ENCODE measurements around the gene LTK. TPM values are rescaled to one million over a fixed set of nuclear protein-coding genes. Genes with fewer than 3 reads are reported as not detected.
"Not testable (repeated sequence)": the region's sequence is repeated elsewhere in the genome, so short reads cannot be mapped to it uniquely, and the experiment has no call there.

LTK gene
- total and polyA plus RNA-seq, 8 donors, result 1.6 to 4.0 (median 2.5) TPM

- Histone ChIP-seq H3K27ac (no peak overlapping the region), H3K4me3 (no peak overlapping the region), H3K36me3 (peaks cover 4 to 97% of the 10 kb centered on the region in 2 donors), H3K9me3 (no peaks in the 10 kb centered on the region), H3K27me3 (no peaks in the 10 kb centered on the region), H3K4me1 (peaks cover 0 to 6% of the 10 kb centered on the region in 2 donors)
- ATAC-seq, result no peak
- TF ChIP-seq, protein P1, sequence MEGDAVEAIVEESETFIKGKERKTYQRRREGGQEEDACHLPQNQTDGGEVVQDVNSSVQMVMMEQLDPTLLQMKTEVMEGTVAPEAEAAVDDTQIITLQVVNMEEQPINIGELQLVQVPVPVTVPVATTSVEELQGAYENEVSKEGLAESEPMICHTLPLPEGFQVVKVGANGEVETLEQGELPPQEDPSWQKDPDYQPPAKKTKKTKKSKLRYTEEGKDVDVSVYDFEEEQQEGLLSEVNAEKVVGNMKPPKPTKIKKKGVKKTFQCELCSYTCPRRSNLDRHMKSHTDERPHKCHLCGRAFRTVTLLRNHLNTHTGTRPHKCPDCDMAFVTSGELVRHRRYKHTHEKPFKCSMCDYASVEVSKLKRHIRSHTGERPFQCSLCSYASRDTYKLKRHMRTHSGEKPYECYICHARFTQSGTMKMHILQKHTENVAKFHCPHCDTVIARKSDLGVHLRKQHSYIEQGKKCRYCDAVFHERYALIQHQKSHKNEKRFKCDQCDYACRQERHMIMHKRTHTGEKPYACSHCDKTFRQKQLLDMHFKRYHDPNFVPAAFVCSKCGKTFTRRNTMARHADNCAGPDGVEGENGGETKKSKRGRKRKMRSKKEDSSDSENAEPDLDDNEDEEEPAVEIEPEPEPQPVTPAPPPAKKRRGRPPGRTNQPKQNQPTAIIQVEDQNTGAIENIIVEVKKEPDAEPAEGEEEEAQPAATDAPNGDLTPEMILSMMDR (IDR thresholded peaks at IDR 0.05), result no peak
- intact Hi-C loops (cut with DNase I), result no loop called here
- DNase-seq, result no peak
Measured at GRCh38 chr15:41473418-41473817, 40.2 kb downstream of the LTK start.

DNA sequence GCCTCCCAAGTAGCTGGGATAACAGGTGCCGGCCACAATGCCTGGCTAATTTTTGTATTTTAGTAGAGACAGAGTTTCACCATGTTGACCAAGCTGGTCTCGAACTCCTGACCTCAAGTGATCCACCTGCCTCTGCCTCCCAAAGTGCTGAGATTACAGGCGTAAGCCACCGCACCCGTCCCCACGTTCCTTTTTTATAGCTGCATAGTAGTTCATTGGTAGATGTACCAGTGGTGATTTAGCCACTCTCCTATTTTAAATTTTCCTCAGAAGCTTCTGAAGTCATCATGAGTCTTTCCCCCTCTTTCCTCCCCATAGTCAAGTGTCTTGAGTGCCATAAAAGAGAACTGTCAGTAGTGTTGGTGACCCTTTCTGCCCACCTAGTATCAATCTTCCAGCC, 44.0 kb downstream of the LTK start:
- DNase-seq; H3K4me3 ChIP-seq; intact Hi-C loops (cut with DNase I); H3K9me3 ChIP-seq; H3K27me3 ChIP-seq; ATAC-seq; H3K4me1 ChIP-seq; H3K27ac ChIP-seq: not testable (repeated sequence)
- H3K36me3 ChIP-seq, result peaks cover 0 to 88% of the 10 kb centered on the region in 2 donors

DNA sequence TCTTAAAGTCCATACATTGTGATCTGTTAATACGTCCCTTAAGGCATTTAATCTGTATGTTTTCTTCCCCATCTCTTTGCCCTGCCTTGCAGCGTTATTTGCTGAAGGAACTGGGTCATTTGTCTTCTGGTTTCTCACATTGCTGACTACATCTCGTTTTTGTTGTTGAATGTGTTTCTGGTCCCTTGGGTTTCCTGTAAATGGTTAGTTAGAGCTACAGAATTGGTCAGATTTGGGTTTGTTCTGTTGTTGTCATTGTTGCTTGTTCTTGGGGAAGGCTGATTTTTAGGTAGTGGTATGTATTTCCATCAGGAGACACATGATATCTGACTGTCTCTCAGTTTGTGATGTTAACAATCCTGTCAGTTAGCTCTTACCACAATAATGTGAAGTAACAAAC, 46.9 kb downstream of the LTK start:
- DNase-seq, result no peak

GRCh38 chr15:41465822-41466421, 47.7 kb downstream of the LTK start:
- peaks cover 0 to 4% of the 10 kb centered on the region in 2 donors for H3K4me1 ChIP-seq
- H3K9me3 ChIP-seq, result no peaks in the 10 kb centered on the region
- H3K36me3 ChIP-seq, result peaks cover 0 to 83% of the 10 kb centered on the region in 2 donors
- TF ChIP-seq, protein P1 (IDR thresholded peaks at IDR 0.05), result peak; percentile 57 to 69
- DNase-seq (peak in 2 of 4 donors; percentile 14 to 47), ATAC-seq (peak; percentile 76)
- no peaks in the 10 kb centered on the region for H3K27me3 ChIP-seq
- intact Hi-C loops (cut with DNase I), result no loop called here
- no peak overlapping the region for H3K27ac ChIP-seq
- H3K4me3 ChIP-seq, result no peak overlapping the region

More for the DNA sequence above, 46.9 kb downstream of the LTK start:
- Histone ChIP-seq H3K9me3 (no peaks in the 10 kb centered on the region), H3K27ac (no peak overlapping the region), H3K4me1 (peaks cover 0 to 4% of the 10 kb centered on the region in 2 donors), H3K36me3 (peaks cover 0 to 83% of the 10 kb centered on the region in 2 donors), H3K27me3 (no peaks in the 10 kb centered on the region), H3K4me3 (no peak overlapping the region)
- intact Hi-C loops (cut with DNase I), result no loop called here
- TF ChIP-seq, protein P1 (IDR thresholded peaks at IDR 0.05), result no peak
- ATAC-seq, result no peak

GRCh38 chr15:41464889-41465580, 48.6 kb downstream of the LTK start:
- H3K27ac ChIP-seq, result no peak overlapping the region
- ATAC-seq, result no peak
- intact Hi-C loops (cut with DNase I), result no loop called here
- H3K4me3 ChIP-seq, result no peak overlapping the region
- TF ChIP-seq, protein P1 (IDR thresholded peaks at IDR 0.05), result no peak
- no peaks in the 10 kb centered on the region for H3K27me3 ChIP-seq
- peaks cover 0 to 83% of the 10 kb centered on the region in 2 donors for H3K36me3 ChIP-seq
- H3K9me3 ChIP-seq, result no peaks in the 10 kb centered on the region
- H3K4me1 ChIP-seq, result peaks cover 0 to 4% of the 10 kb centered on the region in 2 donors
- no peak for DNase-seq
